Endothelial cell of umbilical vein (primary cell): ENCODE results near the gene LPAR3.

ENCODE experiments used
- EZH2 ChIP-seq: IDR thresholded peaks from 2 replicates; pipeline ENCODE4 v1.6.1; 2012; ENCODE audit warnings: borderline replicate concordance, low read depth, mild to moderate bottlenecking, moderate library complexity, low read length, inconsistent platforms; ENCODE audit not compliant: severe bottlenecking
- JUN ChIP-seq: IDR thresholded peaks from 2 replicates; pipeline ENCODE4 v1.6.1; 2011; ENCODE audit warnings: borderline replicate concordance, low read depth; ENCODE audit not compliant: insufficient read length, insufficient read depth
- MYC ChIP-seq: IDR thresholded peaks from one replicate; pipeline ENCODE4 v1.6.1; 2011; ENCODE audit warnings: mild to moderate bottlenecking, low read depth, low read length
- POLR2A ChIP-seq: IDR thresholded peaks from 2 replicates; pipeline ENCODE4 v1.6.1; 2012; ENCODE audit warnings: low read depth, mild to moderate bottlenecking, control low read depth, low read length
- POLR2AphosphoS5 ChIP-seq: IDR thresholded peaks from 2 replicates; pipeline ENCODE4 v1.6.1; 2012; ENCODE audit warnings: low read depth, mild to moderate bottlenecking, control low read depth, low read length, moderate library complexity; ENCODE audit not compliant: insufficient read depth
- TF ChIP-seq, protein P1 (sequence below), 2 donors: IDR thresholded peaks; 1 replicate in 1 of 2; 2 replicates in 1 of 2; pipeline ENCODE4 v1.5.1; 2011; ENCODE audit warnings: low read length in 2 of 2, mild to moderate bottlenecking in 2 of 2, moderate library complexity in 2 of 2, control low read depth in 1 of 2, inconsistent platforms in 1 of 2, low read depth in 1 of 2; ENCODE audit not compliant: insufficient read depth in 1 of 2; ENCODE audit errors: extremely low read depth in 1 of 2
- TF ChIP-seq, protein P2 (sequence below): IDR thresholded peaks from 2 replicates; pipeline ENCODE4 v1.6.1; 2011; ENCODE audit not compliant: insufficient read depth, insufficient read length

DNA sequence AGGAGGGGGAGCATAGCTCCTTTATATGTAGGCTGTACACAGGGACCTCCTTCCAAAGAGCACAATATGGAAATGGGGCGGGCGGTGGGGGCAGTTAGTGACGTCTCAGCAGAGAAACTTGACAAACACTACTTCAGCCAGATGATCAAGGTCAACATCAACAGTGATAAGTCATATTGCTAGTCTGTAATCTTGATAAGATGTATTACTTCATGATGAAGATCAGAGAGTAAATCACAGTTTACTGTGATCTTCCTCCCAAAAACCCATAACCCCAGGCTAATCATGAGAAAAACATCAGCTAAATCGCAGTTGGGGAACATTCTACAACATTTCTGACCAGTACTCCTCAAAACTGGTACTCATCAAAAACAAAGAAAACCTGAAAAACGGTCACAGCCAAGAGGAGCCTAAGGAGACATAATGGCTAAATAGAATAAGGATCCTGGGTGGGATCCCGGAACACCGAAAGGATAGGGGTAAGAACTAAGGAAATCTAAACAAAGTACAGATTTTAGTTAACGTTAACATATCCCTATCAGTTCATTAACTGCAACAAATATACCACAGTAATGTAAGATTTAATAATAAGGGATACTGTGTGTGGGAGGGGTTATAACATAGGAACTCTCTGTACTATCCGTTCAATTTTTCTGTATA lies 20.2 kb downstream of the LPAR3 start:
- TF ChIP-seq, protein P1, sequence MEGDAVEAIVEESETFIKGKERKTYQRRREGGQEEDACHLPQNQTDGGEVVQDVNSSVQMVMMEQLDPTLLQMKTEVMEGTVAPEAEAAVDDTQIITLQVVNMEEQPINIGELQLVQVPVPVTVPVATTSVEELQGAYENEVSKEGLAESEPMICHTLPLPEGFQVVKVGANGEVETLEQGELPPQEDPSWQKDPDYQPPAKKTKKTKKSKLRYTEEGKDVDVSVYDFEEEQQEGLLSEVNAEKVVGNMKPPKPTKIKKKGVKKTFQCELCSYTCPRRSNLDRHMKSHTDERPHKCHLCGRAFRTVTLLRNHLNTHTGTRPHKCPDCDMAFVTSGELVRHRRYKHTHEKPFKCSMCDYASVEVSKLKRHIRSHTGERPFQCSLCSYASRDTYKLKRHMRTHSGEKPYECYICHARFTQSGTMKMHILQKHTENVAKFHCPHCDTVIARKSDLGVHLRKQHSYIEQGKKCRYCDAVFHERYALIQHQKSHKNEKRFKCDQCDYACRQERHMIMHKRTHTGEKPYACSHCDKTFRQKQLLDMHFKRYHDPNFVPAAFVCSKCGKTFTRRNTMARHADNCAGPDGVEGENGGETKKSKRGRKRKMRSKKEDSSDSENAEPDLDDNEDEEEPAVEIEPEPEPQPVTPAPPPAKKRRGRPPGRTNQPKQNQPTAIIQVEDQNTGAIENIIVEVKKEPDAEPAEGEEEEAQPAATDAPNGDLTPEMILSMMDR (IDR thresholded peaks at IDR 0.05; ENCODE audit: extremely low read depth in 1 of 2, insufficient read depth in 1 of 2, low read depth in 1 of 2, low read length in 2 of 2), result no peak
- TF ChIP-seq POLR2A (no peak), EZH2 (no peak), POLR2AphosphoS5 (no peak), JUN (no peak), MYC (no peak)
- TF ChIP-seq, protein P2, sequence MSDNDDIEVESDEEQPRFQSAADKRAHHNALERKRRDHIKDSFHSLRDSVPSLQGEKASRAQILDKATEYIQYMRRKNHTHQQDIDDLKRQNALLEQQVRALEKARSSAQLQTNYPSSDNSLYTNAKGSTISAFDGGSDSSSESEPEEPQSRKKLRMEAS, result no peak
